ENCODE results near the gene RAB11FIP3. TPM values are rescaled to one million over a fixed set of nuclear protein-coding genes. Genes with fewer than 3 reads are reported as not detected.

The RAB11FIP3 gene
- total and polyA plus RNA-seq, 2 of the 13 experiments (the other 11 are each of a cell fraction or from before 2014, with no cell fraction given), result 34.3 to 57.6 TPM

DNA sequence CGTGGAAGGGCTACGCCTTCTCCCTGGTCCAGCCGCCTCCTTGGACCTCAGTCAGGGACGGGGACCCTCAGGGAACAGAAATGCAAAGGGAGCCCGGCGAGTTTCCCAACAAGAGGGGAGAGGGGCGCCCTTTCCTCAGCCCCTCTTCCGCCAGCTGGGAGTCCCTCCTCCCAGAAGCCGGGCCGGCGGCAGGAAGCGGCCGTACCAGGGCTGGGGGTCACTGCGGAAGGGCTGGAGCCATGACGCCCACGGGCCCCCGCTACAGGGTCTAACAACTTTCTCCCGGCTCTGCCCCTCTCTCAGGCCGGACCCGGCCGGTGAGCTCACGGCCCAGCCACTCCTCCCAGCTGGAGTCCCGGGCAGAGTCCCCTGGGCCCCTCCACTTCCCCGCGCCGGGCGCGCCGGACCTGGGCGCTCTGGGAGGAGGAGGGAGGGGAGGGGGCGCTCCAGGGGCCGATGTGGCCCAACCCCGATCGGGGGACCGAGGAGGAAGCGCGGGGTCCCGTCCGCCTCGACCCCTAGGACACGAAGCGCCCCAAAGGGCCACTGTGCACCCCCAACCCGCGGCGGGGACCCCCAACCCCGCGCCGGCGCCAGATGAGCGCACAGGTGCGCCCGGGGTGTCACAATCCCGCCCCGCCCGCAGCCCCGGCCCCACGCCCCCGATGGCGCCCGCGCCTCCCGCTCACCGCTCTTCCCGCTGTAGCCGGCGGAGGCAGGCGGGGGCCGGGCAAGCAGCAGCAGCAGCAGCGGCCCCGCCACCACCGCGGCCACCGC, 44.2 kb upstream of the RAB11FIP3 start (continued):
- TF ChIP-seq RBFOX2 (IDR thresholded peaks at IDR 0.05; ENCODE audit: low read depth, low read length), result peak; percentile 73
- 0 out of 2 replicates have a peak, but pooled peaks have one; percentile 23 for TF ChIP-seq KMT2B (CRISPR knock-in tag; IDR thresholded peaks at IDR 0.05)
- no peak for TF ChIP-seq MED1 (CRISPR knock-in tag; IDR thresholded peaks at IDR 0.05)
- 0 out of 2 replicates have a peak, but pooled peaks have one; percentile 29 for TF ChIP-seq DMAP1 (CRISPR knock-in tag; IDR thresholded peaks at IDR 0.05)
- TF ChIP-seq ZNF768 (CRISPR knock-in tag; IDR thresholded peaks at IDR 0.05), result 0 out of 2 replicates have a peak, but pooled peaks have one; percentile 11
- TF ChIP-seq ZFP36L2 (CRISPR knock-in tag; IDR thresholded peaks at IDR 0.05), result 0 out of 2 replicates have a peak, but pooled peaks have one; percentile 23
- no peak for TF ChIP-seq BCL6 (CRISPR knock-in tag; IDR thresholded peaks at IDR 0.05)
- no peak for TF ChIP-seq RFX1 (IDR thresholded peaks at IDR 0.05)
- TF ChIP-seq MIER3 (CRISPR knock-in tag; IDR thresholded peaks at IDR 0.05; ENCODE audit: borderline replicate concordance), result no peak
- no peak; the same call in 1 of the 2 replicates for TF ChIP-seq MTA1 (CRISPR knock-in tag; IDR thresholded peaks at IDR 0.05; ENCODE audit: borderline replicate concordance)
- TF ChIP-seq, protein P1, sequence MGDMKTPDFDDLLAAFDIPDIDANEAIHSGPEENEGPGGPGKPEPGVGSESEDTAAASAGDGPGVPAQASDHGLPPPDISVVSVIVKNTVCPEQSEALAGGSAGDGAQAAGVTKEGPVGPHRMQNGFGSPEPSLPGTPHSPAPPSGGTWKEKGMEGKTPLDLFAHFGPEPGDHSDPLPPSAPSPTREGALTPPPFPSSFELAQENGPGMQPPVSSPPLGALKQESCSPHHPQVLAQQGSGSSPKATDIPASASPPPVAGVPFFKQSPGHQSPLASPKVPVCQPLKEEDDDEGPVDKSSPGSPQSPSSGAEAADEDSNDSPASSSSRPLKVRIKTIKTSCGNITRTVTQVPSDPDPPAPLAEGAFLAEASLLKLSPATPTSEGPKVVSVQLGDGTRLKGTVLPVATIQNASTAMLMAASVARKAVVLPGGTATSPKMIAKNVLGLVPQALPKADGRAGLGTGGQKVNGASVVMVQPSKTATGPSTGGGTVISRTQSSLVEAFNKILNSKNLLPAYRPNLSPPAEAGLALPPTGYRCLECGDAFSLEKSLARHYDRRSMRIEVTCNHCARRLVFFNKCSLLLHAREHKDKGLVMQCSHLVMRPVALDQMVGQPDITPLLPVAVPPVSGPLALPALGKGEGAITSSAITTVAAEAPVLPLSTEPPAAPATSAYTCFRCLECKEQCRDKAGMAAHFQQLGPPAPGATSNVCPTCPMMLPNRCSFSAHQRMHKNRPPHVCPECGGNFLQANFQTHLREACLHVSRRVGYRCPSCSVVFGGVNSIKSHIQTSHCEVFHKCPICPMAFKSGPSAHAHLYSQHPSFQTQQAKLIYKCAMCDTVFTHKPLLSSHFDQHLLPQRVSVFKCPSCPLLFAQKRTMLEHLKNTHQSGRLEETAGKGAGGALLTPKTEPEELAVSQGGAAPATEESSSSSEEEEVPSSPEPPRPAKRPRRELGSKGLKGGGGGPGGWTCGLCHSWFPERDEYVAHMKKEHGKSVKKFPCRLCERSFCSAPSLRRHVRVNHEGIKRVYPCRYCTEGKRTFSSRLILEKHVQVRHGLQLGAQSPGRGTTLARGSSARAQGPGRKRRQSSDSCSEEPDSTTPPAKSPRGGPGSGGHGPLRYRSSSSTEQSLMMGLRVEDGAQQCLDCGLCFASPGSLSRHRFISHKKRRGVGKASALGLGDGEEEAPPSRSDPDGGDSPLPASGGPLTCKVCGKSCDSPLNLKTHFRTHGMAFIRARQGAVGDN (CRISPR knock-in tag; IDR thresholded peaks at IDR 0.05), result peak; percentile 64
- TF ChIP-seq PITX1 (CRISPR knock-in tag; IDR thresholded peaks at IDR 0.05), result peak; percentile 52; the same call in 1 of the 2 replicates
- TF ChIP-seq DPF2 (CRISPR knock-in tag; IDR thresholded peaks at IDR 0.05; ENCODE audit: borderline replicate concordance, low read depth), result no peak
- peak; percentile 79 for TF ChIP-seq SAP130 (CRISPR knock-in tag; IDR thresholded peaks at IDR 0.05; ENCODE audit: low read depth)
- TF ChIP-seq ETV6 (CRISPR knock-in tag; conservative IDR thresholded peaks at IDR 0.05), result peak; percentile 46
- TF ChIP-seq KLF11 (CRISPR knock-in tag; IDR thresholded peaks at IDR 0.05), result 0 out of 2 replicates have a peak, but pooled peaks have one; percentile 46
- peak; percentile 49; the same call in 1 of the 2 replicates for TF ChIP-seq SPEN (CRISPR knock-in tag; IDR thresholded peaks at IDR 0.05; ENCODE audit: low read depth)
- peak; percentile 35 for TF ChIP-seq MAX (IDR thresholded peaks at IDR 0.05)
- no peak for TF ChIP-seq MAFK (conservative IDR thresholded peaks at IDR 0.05 in 1 of 2, IDR thresholded peaks at IDR 0.05 in 1 of 2; ENCODE audit: low read length in 2 of 2)
- TF ChIP-seq ZBTB7A (CRISPR knock-in tag; IDR thresholded peaks at IDR 0.05), result peak; percentile 63; the same call in 1 of the 2 replicates
- TF ChIP-seq PAXIP1 (CRISPR knock-in tag; conservative IDR thresholded peaks at IDR 0.05), result peak; percentile 34; the same call in 1 of the 2 replicates
- TF ChIP-seq HDAC1 (CRISPR knock-in tag; IDR thresholded peaks at IDR 0.05), result peak; percentile 82
- 0 out of 2 replicates have a peak, but pooled peaks have one; percentile 21 for TF ChIP-seq CBFB (CRISPR knock-in tag; IDR thresholded peaks at IDR 0.05)
- TF ChIP-seq RXRA (CRISPR knock-in tag; IDR thresholded peaks at IDR 0.05), result peak; percentile 58; the same call in 1 of the 2 replicates
